Liver (tissue), 3 donors: Measurements from ENCODE around the gene USP47.

ENCODE experiments used
- JUND ChIP-seq, 2 donors: IDR thresholded peaks; 2 replicates each; pipeline ENCODE4 v1.6.1; 2016; ENCODE audit warnings: antibody characterized with exemption in 2 of 2
- TF ChIP-seq, protein P1 (sequence below): fragments of 150-350 bp; IDR thresholded peaks from 2 replicates; pipeline ENCODE4 v1.5.1; 2017; ENCODE audit warnings: improper control_type of control experiment, low read depth, low read length; ENCODE audit not compliant: missing input control
- donor health status: healthy.
- donor health status: healthy.

GRCh38 chr11:11876458-11876857, 34.7 kb downstream of the USP47 start:
- TF ChIP-seq JUND (IDR thresholded peaks at IDR 0.05): no peak
- TF ChIP-seq, protein P1, sequence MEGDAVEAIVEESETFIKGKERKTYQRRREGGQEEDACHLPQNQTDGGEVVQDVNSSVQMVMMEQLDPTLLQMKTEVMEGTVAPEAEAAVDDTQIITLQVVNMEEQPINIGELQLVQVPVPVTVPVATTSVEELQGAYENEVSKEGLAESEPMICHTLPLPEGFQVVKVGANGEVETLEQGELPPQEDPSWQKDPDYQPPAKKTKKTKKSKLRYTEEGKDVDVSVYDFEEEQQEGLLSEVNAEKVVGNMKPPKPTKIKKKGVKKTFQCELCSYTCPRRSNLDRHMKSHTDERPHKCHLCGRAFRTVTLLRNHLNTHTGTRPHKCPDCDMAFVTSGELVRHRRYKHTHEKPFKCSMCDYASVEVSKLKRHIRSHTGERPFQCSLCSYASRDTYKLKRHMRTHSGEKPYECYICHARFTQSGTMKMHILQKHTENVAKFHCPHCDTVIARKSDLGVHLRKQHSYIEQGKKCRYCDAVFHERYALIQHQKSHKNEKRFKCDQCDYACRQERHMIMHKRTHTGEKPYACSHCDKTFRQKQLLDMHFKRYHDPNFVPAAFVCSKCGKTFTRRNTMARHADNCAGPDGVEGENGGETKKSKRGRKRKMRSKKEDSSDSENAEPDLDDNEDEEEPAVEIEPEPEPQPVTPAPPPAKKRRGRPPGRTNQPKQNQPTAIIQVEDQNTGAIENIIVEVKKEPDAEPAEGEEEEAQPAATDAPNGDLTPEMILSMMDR: no peak
